ENCODE data around the gene TFRC.

Gene TFRC

GRCh38 chr3:196053487-196053886 lies 28.4 kb downstream of the TFRC start:
- Histone ChIP-seq H3K14ac (ENCODE audit: low read length in 2 of 2) (no peak overlapping the region), H3K36me3 (ENCODE audit: control insufficient read depth in 1 of 2, insufficient read depth in 2 of 2, low read depth in 1 of 2, low read length in 2 of 2) (peaks cover 42 to 96% of the 10 kb centered on the region in 2 experiments), H3K4ac (ENCODE audit: low read depth in 1 of 2, low read length in 2 of 2) (no peak overlapping the region), H3K4me1 (ENCODE audit: control insufficient read depth, insufficient read depth, low read depth, low read length) (no peaks in the 10 kb centered on the region), H3K79me1 (replicated peaks; ENCODE audit: low read length, poor library complexity, severe bottlenecking) (peaks cover 2% of the 10 kb centered on the region), H3K4me3 (ENCODE audit: insufficient read depth in 1 of 2, low read depth in 1 of 2, low read length in 2 of 2) (no peak overlapping the region), H3K27ac (ENCODE audit: low read length, poor library complexity, severe bottlenecking) (no peak overlapping the region), H3K18ac (ENCODE audit: low read depth in 1 of 2, low read length in 2 of 2) (no peak overlapping the region), H2AFZ (ENCODE audit: low read depth, low read length) (no peak overlapping the region), H3K9ac (ENCODE audit: low read length) (no peak overlapping the region), H3K23ac (ENCODE audit: low read length in 2 of 2) (no peak overlapping the region), H3K4me2 (ENCODE audit: low read length, poor library complexity, severe bottlenecking) (no peak overlapping the region), H2BK120ac (ENCODE audit: low read depth, low read length) (no peak overlapping the region), H4K8ac (ENCODE audit: low read length) (no peak overlapping the region), H3K27me3 (ENCODE audit: control insufficient read depth in 1 of 2, insufficient read depth in 1 of 2, low read length in 2 of 2) (no peaks in the 10 kb centered on the region), H4K91ac (ENCODE audit: low read length) (no peak overlapping the region), H2AK5ac (ENCODE audit: low read length, severe bottlenecking) (no peak overlapping the region), H2BK5ac (ENCODE audit: low read depth, low read length, poor library complexity, severe bottlenecking) (no peak overlapping the region), H2BK12ac (ENCODE audit: low read length in 2 of 2) (no peak overlapping the region), H2BK15ac (ENCODE audit: low read depth, poor library complexity, severe bottlenecking) (no peak overlapping the region), H3K9me3 (ENCODE audit: control insufficient read depth, low read length) (no peaks in the 10 kb centered on the region)
- WGBS: 82% methylated on average over 6 of the region's 7 CpGs
- DNase-seq: no peak

GRCh38 chr3:196051282-196052076 lies 30.4 kb downstream of the TFRC start:
- H2BK12ac ChIP-seq (ENCODE audit: low read length in 2 of 2): no peak overlapping the region
- no peak overlapping the region for H3K9ac ChIP-seq (ENCODE audit: low read length)
- H3K27me3 ChIP-seq (ENCODE audit: control insufficient read depth in 1 of 2, insufficient read depth in 1 of 2, low read length in 2 of 2): no peaks in the 10 kb centered on the region
- no peak overlapping the region for H2BK15ac ChIP-seq (ENCODE audit: low read depth, poor library complexity, severe bottlenecking)
- no peak overlapping the region for H2AK5ac ChIP-seq (ENCODE audit: low read length, severe bottlenecking)
- no peak overlapping the region for H3K23ac ChIP-seq (ENCODE audit: low read length in 2 of 2)
- H3K27ac ChIP-seq (ENCODE audit: low read length, poor library complexity, severe bottlenecking): no peak overlapping the region
- H4K91ac ChIP-seq (ENCODE audit: low read length): no peak overlapping the region
- no peaks in the 10 kb centered on the region for H3K9me3 ChIP-seq (ENCODE audit: control insufficient read depth, low read length)
- no peak overlapping the region for H3K4me2 ChIP-seq (ENCODE audit: low read length, poor library complexity, severe bottlenecking)
- no peaks in the 10 kb centered on the region for H3K79me1 ChIP-seq (replicated peaks; ENCODE audit: low read length, poor library complexity, severe bottlenecking)
- H3K36me3 ChIP-seq (ENCODE audit: control insufficient read depth in 1 of 2, insufficient read depth in 2 of 2, low read depth in 1 of 2, low read length in 2 of 2): peaks cover 40 to 77% of the 10 kb centered on the region in 2 experiments
- no peak overlapping the region for H2AFZ ChIP-seq (ENCODE audit: low read depth, low read length)
- WGBS: 96% methylated on average over 5 of the region's 6 CpGs
- no peak overlapping the region for H4K8ac ChIP-seq (ENCODE audit: low read length)
- no peak overlapping the region for H3K14ac ChIP-seq (ENCODE audit: low read length in 2 of 2)
- DNase-seq: no peak
- no peak overlapping the region for H3K4ac ChIP-seq (ENCODE audit: low read depth in 1 of 2, low read length in 2 of 2)
- H2BK120ac ChIP-seq (ENCODE audit: low read depth, low read length): no peak overlapping the region
- H3K4me3 ChIP-seq (ENCODE audit: insufficient read depth in 1 of 2, low read depth in 1 of 2, low read length in 2 of 2): no peak overlapping the region
- H2BK5ac ChIP-seq (ENCODE audit: low read depth, low read length, poor library complexity, severe bottlenecking): no peak overlapping the region
- H3K4me1 ChIP-seq (ENCODE audit: control insufficient read depth, insufficient read depth, low read depth, low read length): no peaks in the 10 kb centered on the region
- no peak overlapping the region for H3K18ac ChIP-seq (ENCODE audit: low read depth in 1 of 2, low read length in 2 of 2)

GRCh38 chr3:196050597-196050996 lies 31.3 kb downstream of the TFRC start:
- no peak overlapping the region for H4K8ac ChIP-seq (ENCODE audit: low read length)
- no peak overlapping the region for H2BK120ac ChIP-seq (ENCODE audit: low read depth, low read length)
- H3K4me2 ChIP-seq (ENCODE audit: low read length, poor library complexity, severe bottlenecking): no peak overlapping the region
- no peaks in the 10 kb centered on the region for H3K4me1 ChIP-seq (ENCODE audit: control insufficient read depth, insufficient read depth, low read depth, low read length)
- H3K27me3 ChIP-seq (ENCODE audit: control insufficient read depth in 1 of 2, insufficient read depth in 1 of 2, low read length in 2 of 2): no peaks in the 10 kb centered on the region
- H3K36me3 ChIP-seq (ENCODE audit: control insufficient read depth in 1 of 2, insufficient read depth in 2 of 2, low read depth in 1 of 2, low read length in 2 of 2): peaks cover 31 to 69% of the 10 kb centered on the region in 2 experiments
- no peaks in the 10 kb centered on the region for H3K9me3 ChIP-seq (ENCODE audit: control insufficient read depth, low read length)
- DNase-seq: no peak
- H2AFZ ChIP-seq (ENCODE audit: low read depth, low read length): no peak overlapping the region
- no peak overlapping the region for H3K4ac ChIP-seq (ENCODE audit: low read depth in 1 of 2, low read length in 2 of 2)
- no peaks in the 10 kb centered on the region for H3K79me1 ChIP-seq (replicated peaks; ENCODE audit: low read length, poor library complexity, severe bottlenecking)
- H3K23ac ChIP-seq (ENCODE audit: low read length in 2 of 2): no peak overlapping the region
- no peak overlapping the region for H2BK15ac ChIP-seq (ENCODE audit: low read depth, poor library complexity, severe bottlenecking)
- no peak overlapping the region for H3K14ac ChIP-seq (ENCODE audit: low read length in 2 of 2)
- no peak overlapping the region for H3K18ac ChIP-seq (ENCODE audit: low read depth in 1 of 2, low read length in 2 of 2)
- no peak overlapping the region for H2AK5ac ChIP-seq (ENCODE audit: low read length, severe bottlenecking)
- no peak overlapping the region for H3K9ac ChIP-seq (ENCODE audit: low read length)
- no peak overlapping the region for H2BK12ac ChIP-seq (ENCODE audit: low read length in 2 of 2)
- no peak overlapping the region for H3K4me3 ChIP-seq (ENCODE audit: insufficient read depth in 1 of 2, low read depth in 1 of 2, low read length in 2 of 2)
- H2BK5ac ChIP-seq (ENCODE audit: low read depth, low read length, poor library complexity, severe bottlenecking): no peak overlapping the region
- H3K27ac ChIP-seq (ENCODE audit: low read length, poor library complexity, severe bottlenecking): no peak overlapping the region
- 100% methylated on average over 2 of the region's 3 CpGs for WGBS
- H4K91ac ChIP-seq (ENCODE audit: low read length): no peak overlapping the region

GRCh38 chr3:196049653-196050052 lies 32.2 kb downstream of the TFRC start:
- no peak overlapping the region for H3K9ac ChIP-seq (ENCODE audit: low read length)
- no peak overlapping the region for H2BK12ac ChIP-seq (ENCODE audit: low read length in 2 of 2)
- no peak overlapping the region for H3K18ac ChIP-seq (ENCODE audit: low read depth in 1 of 2, low read length in 2 of 2)
- WGBS: 91% methylated on average over 11 of the region's 11 CpGs
- H3K27me3 ChIP-seq (ENCODE audit: control insufficient read depth in 1 of 2, insufficient read depth in 1 of 2, low read length in 2 of 2): no peaks in the 10 kb centered on the region
- H4K8ac ChIP-seq (ENCODE audit: low read length): no peak overlapping the region
- no peak overlapping the region for H3K14ac ChIP-seq (ENCODE audit: low read length in 2 of 2)
- no peak overlapping the region for H3K23ac ChIP-seq (ENCODE audit: low read length in 2 of 2)
- H3K4me3 ChIP-seq (ENCODE audit: insufficient read depth in 1 of 2, low read depth in 1 of 2, low read length in 2 of 2): no peak overlapping the region
- H3K36me3 ChIP-seq (ENCODE audit: control insufficient read depth in 1 of 2, insufficient read depth in 2 of 2, low read depth in 1 of 2, low read length in 2 of 2): peaks cover 25 to 60% of the 10 kb centered on the region in 2 experiments
- no peaks in the 10 kb centered on the region for H3K9me3 ChIP-seq (ENCODE audit: control insufficient read depth, low read length)
- no peak overlapping the region for H3K27ac ChIP-seq (ENCODE audit: low read length, poor library complexity, severe bottlenecking)
- no peak overlapping the region for H2AFZ ChIP-seq (ENCODE audit: low read depth, low read length)
- no peak overlapping the region for H3K4ac ChIP-seq (ENCODE audit: low read depth in 1 of 2, low read length in 2 of 2)
- H2BK120ac ChIP-seq (ENCODE audit: low read depth, low read length): no peak overlapping the region
- no peak overlapping the region for H2BK15ac ChIP-seq (ENCODE audit: low read depth, poor library complexity, severe bottlenecking)
- no peak overlapping the region for H2AK5ac ChIP-seq (ENCODE audit: low read length, severe bottlenecking)
- no peaks in the 10 kb centered on the region for H3K4me1 ChIP-seq (ENCODE audit: control insufficient read depth, insufficient read depth, low read depth, low read length)
- H2BK5ac ChIP-seq (ENCODE audit: low read depth, low read length, poor library complexity, severe bottlenecking): no peak overlapping the region
- H4K91ac ChIP-seq (ENCODE audit: low read length): no peak overlapping the region
- no peak overlapping the region for H3K4me2 ChIP-seq (ENCODE audit: low read length, poor library complexity, severe bottlenecking)
- no peak for DNase-seq
- no peaks in the 10 kb centered on the region for H3K79me1 ChIP-seq (replicated peaks; ENCODE audit: low read length, poor library complexity, severe bottlenecking)

Measured in mesenchymal stem cell (in vitro differentiated cells and primary cell).